ENCODE results near the gene RGS5.
"Not testable (repeated sequence)": the region's sequence is repeated elsewhere in the genome, so short reads cannot be mapped to it uniquely, and the experiment has no call there.

Gene RGS5

GRCh38 chr1:163202833-163203451 is at the start of gene RGS5:
Gene RGS5, minus strand, starts transcription at chr1:163202916. Its CDS starts 81 bp downstream, at chr1:163202835.
- DNase-seq (ENCODE audit: low read depth): no peak

GRCh38 chr1:163250382-163250974 is 47.8 kb upstream of the RGS5 start:
- no peak for DNase-seq (ENCODE audit: low read depth)

- no peak for DNase-seq (ENCODE audit: low read depth)
Measured at GRCh38 chr1:163248064-163248463, 45.3 kb upstream of the RGS5 start.

- DNase-seq (ENCODE audit: low read depth): not testable (repeated sequence)
Measured at GRCh38 chr1:163244648-163245047, 41.9 kb upstream of the RGS5 start.

GRCh38 chr1:163241746-163242145 is 39.0 kb upstream of the RGS5 start:
- no peak for DNase-seq (ENCODE audit: low read depth)

GRCh38 chr1:163240705-163241104 is 38.0 kb upstream of the RGS5 start:
- DNase-seq (ENCODE audit: low read depth): no peak

GRCh38 chr1:163233643-163234042 is 30.9 kb upstream of the RGS5 start:
- not testable (repeated sequence) for DNase-seq (ENCODE audit: low read depth)

- peak; percentile 25 for DNase-seq (ENCODE audit: low read depth)
Measured at GRCh38 chr1:163231385-163231784, 28.7 kb upstream of the RGS5 start.

- no peak for DNase-seq (ENCODE audit: low read depth)
Measured at GRCh38 chr1:163230827-163231226, 28.1 kb upstream of the RGS5 start.

GRCh38 chr1:163228271-163228670 is 25.6 kb upstream of the RGS5 start:
- not testable (repeated sequence) for DNase-seq (ENCODE audit: low read depth)

- no peak for DNase-seq (ENCODE audit: low read depth)
Measured at GRCh38 chr1:163227126-163227525, 24.4 kb upstream of the RGS5 start.

- no peak for DNase-seq (ENCODE audit: low read depth)
Measured at GRCh38 chr1:163213626-163214025, 10.9 kb upstream of the RGS5 start.

- DNase-seq (ENCODE audit: low read depth): no peak
Measured at GRCh38 chr1:163211667-163212066, 9.0 kb upstream of the RGS5 start.

GRCh38 chr1:163205513-163205912 is 2.8 kb upstream of the RGS5 start:
- no peak for DNase-seq (ENCODE audit: low read depth)

GRCh38 chr1:163203561-163203960 is 845 bp upstream of the RGS5 start:
- DNase-seq (ENCODE audit: low read depth): no peak

GRCh38 chr1:163201906-163202305 is 810 bp downstream of the RGS5 start:
- no peak for DNase-seq (ENCODE audit: low read depth)

- no peak for DNase-seq (ENCODE audit: low read depth)
Measured at GRCh38 chr1:163197022-163197421, 5.7 kb downstream of the RGS5 start.

GRCh38 chr1:163196449-163196787 is 6.3 kb downstream of the RGS5 start:
- DNase-seq (ENCODE audit: low read depth): no peak

- DNase-seq (ENCODE audit: low read depth): no peak
Measured at GRCh38 chr1:163195728-163196448, 6.8 kb downstream of the RGS5 start.

GRCh38 chr1:163191301-163191700 is 11.4 kb downstream of the RGS5 start:
- no peak for DNase-seq (ENCODE audit: low read depth)

GRCh38 chr1:163188947-163189346 is 13.8 kb downstream of the RGS5 start:
- no peak for DNase-seq (ENCODE audit: low read depth)

GRCh38 chr1:163187849-163188248 is 14.9 kb downstream of the RGS5 start:
- no peak for DNase-seq (ENCODE audit: low read depth)

- DNase-seq (ENCODE audit: low read depth): no peak
Measured at GRCh38 chr1:163186862-163187261, 15.9 kb downstream of the RGS5 start.
